ENCODE data around the gene CRKL.
A peak's percentile ranks its signal among the peaks of the same experiment; 100 is the strongest.

- TF ChIP-seq EZH2 (IDR thresholded peaks at IDR 0.05) (no peak), POLR2AphosphoS5 (IDR thresholded peaks at IDR 0.05; ENCODE audit: low read depth, low read length) (0 out of 2 replicates have a peak, but pooled peaks have one; percentile 34), CTCF (IDR thresholded peaks at IDR 0.05 in 2 of 3, conservative IDR thresholded peaks at IDR 0.05 in 1 of 3; ENCODE audit: borderline replicate concordance in 1 of 3, insufficient read depth in 1 of 3, low read depth in 2 of 3, low read length in 2 of 3) (no peak), EZH2phosphoT487 (IDR thresholded peaks at IDR 0.05; ENCODE audit: borderline replicate concordance) (no peak), POLR2A (IDR thresholded peaks at IDR 0.05; ENCODE audit: borderline replicate concordance, extremely low read depth, insufficient read depth, insufficient read length) (peak; percentile 53), ZNF274 (IDR thresholded peaks at IDR 0.05; ENCODE audit: low read depth, low read length) (no peak), ATF3 (IDR thresholded peaks at IDR 0.05) (no peak), ZBTB33 (IDR thresholded peaks at IDR 0.05; ENCODE audit: extremely low read depth, insufficient replicate concordance, low read length) (no peak), SP1 (IDR thresholded peaks at IDR 0.05; ENCODE audit: low read depth) (no peak), TCF7L2 (IDR thresholded peaks at IDR 0.05; ENCODE audit: borderline replicate concordance, extremely low read depth, insufficient read depth, insufficient read length) (no peak), SIN3A (IDR thresholded peaks at IDR 0.05; ENCODE audit: low read depth) (no peak), CEBPB (IDR thresholded peaks at IDR 0.05; ENCODE audit: low read depth) (no peak), JUND (IDR thresholded peaks at IDR 0.05) (0 out of 2 replicates have a peak, but pooled peaks have one; percentile 6)
Measured at GRCh38 chr22:20998411-20999336, 81.5 kb downstream of the CRKL start.

All from HCT116 (cell line).